Motor neuron (in vitro differentiated cells): ENCODE data around the gene PSMG3. TPM values are rescaled to one million over a fixed set of nuclear protein-coding genes. Genes with fewer than 3 reads are reported as not detected.

Experiments
- ATAC-seq, 8 experiments: fragments of 200-7000 bp; cut with Tn5 transposase; replicated peaks in 6 of 8; 2 replicates each; pipeline ENCODE4 v1.8.0; 2021; ENCODE audit warnings: mild to moderate bottlenecking in 8 of 8, moderate library complexity in 8 of 8
- H3K27ac ChIP-seq, 2 donors: fragments of 250-450 bp; sonication (Bioruptor Pico); 2 replicates each; pipeline ENCODE4 v1.9.0; 2021; ENCODE audit warnings: antibody characterized with exemption in 2 of 2, mild to moderate bottlenecking in 2 of 2, moderate library complexity in 1 of 2
- H3K4me1 ChIP-seq, 2 donors: fragments of 250-450 bp; sonication (Bioruptor Pico); replicated peaks in 1 of 2; 2 replicates each; pipeline ENCODE4 v1.6.1; 2021; ENCODE audit warnings: antibody characterized with exemption in 2 of 2, mild to moderate bottlenecking in 2 of 2, moderate library complexity in 1 of 2
- H3K4me3 ChIP-seq, 5 donors: fragments of 250-450 bp; sonication (Bioruptor Pico); 2 replicates each; pipeline ENCODE4 v1.9.0; 2021; ENCODE audit warnings: antibody characterized with exemption in 5 of 5, mild to moderate bottlenecking in 5 of 5, moderate library complexity in 4 of 5
- WGBS, 10 experiments: fragments of 450-650 bp; shearing (Covaris generic); methylation state at CpG; one replicate each; pipeline ENCODE4 v1.0.0; 2022; 5-methylcytosine and 5-hydroxymethylcytosine counted together
- in situ Hi-C, 9 experiments: fragments of 400-800 bp; cut with MboI; loops; one replicate each; pipeline ENCODE4 v1.15.0; 2021; ENCODE audit warnings: low sequenced_read_pairs in 9 of 9, low pct_unique_long_range_greater_than_20kb in 2 of 9; ENCODE audit not compliant: unreplicated experiment in 9 of 9
- total RNA-seq, 8 experiments: library from RNA; unstranded; fragments of 300-600 nt; gene quantifications; 2 replicates each; pipeline versions ENCODE4 v1.2.3 to v1.2.4, GENCODE V29; 2022

The PSMG3 gene, protein sequence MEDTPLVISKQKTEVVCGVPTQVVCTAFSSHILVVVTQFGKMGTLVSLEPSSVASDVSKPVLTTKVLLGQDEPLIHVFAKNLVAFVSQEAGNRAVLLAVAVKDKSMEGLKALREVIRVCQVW
- 10 to 100 TPM; 24.0 to 52.8 (median 44.8) TPM for total RNA-seq

DNA sequence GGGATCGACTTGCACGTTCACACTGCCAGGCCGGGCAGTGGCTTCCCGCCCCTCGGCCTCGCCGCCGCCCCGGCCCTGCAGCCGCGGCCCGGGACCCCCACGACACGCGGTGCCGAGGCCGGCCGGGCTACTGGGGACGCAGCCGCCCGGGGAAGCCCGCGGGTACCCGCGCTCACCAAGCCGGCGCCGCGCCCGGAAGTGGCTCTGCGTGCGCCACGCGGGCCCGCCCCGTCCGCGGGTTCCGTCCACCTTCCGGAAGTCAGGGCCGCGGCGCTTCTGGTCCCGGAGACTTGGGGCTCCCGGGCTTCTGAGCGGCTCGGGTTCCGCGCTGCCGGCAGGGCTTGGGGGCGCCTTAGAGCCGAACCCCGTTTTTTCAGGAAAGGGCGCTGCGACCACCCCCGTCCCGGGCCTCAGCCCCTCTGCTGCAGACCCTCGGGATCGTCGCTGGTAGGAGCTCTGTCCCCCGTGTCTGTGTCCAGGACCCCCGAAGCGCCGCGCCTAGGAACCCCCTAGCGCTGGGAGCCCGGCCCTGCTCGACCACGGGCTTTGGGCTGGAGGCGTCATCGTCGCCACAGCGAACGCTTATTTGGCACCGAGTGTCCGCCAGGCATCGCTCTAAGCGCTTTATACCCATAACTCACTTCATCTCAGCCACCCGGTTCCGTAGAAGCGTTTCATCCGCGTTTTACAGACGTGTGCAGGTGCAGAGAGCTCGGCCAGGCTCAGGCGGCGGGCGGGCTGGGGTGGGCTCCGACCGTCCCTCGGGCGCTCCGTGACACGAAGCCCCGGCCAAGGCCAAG lies at the start of gene PSMG3:
Gene PSMG3, minus strand, starts transcription at position 200 of the 800 bp plus-strand sequence. CDS start 693 bp downstream, outside the sequence.
- 0% methylated on average over 6 of the region's 95 CpGs; no CpG with 5 or more reads in 9 of the 10 experiments for WGBS, 10 experiments
- peaks cover 16% of the 10 kb centered on the region in 2 donors for H3K4me1 ChIP-seq
- peak within 1 kb of the TSS; percentile 84 to 88 for H3K27ac ChIP-seq
- ATAC-seq, result peak; percentile 53 to 95 (median 93)
- peak within 1 kb of the TSS; percentile 73 to 95 (median 85) for H3K4me3 ChIP-seq
- in situ Hi-C loops, result loop anchor here in 2 of 9 experiments (10.0 to 25.0 kb wide), 2 partner anchors 642 to 645 kb away; no protein-coding TSS in a partner anchor

DNA sequence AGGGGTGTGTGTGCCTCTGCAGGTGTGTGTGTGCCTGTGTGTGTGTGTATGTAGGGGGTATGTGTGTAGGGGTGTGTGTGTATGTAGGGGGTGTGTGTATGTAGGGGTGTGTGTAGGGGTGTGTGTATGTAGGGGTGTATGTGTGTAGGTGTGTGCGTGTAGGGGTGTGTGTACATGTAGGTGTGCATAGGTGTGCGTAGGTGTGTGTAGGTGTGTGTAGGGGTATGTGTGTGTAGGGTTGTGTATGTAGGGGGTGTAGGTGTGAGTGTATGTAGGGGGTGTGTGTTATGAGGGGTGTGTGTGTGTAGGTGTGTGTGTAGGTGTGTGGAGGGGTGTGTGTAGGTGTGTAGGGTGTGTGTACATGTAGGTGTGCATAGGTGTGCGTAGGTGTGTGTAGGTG lies 48.6 kb upstream of the PSMG3 start:
- no peak for ATAC-seq

DNA sequence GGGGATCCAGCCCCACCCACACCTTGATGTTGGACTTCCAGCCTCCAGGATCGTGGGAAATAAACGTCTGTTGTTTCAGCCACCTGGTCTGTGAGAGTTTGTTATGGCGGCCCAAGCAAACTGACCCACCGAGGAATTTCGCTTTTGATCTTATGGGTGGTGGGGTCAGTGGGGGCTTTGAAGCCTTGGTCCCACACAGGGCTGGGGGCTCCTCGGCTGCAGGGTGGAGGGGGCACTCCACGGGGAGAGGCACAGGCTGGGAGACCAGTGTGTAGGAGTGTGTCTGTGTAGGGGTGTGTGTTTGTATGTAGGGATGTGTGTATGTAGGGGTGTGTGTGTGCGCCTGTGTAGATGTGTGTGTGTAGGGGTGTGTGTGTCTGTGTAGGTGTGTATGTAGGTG lies 48.1 kb upstream of the PSMG3 start:
- Histone ChIP-seq H3K27ac (no peak overlapping the region), H3K4me1 (no peaks in the 10 kb centered on the region), H3K4me3 (no peak overlapping the region)
- WGBS, 10 experiments, result 43 to 90% methylated on average over 1 to 2 of the region's 8 CpGs; no CpG with 5 or more reads in 8 of the 10 experiments
- in situ Hi-C loops, result no loop called here
- no peak for ATAC-seq

More for the DNA sequence above, 48.6 kb upstream of the PSMG3 start:
- in situ Hi-C loops, result no loop called here
- 0% methylated on average over 1 of the region's 3 CpGs; no CpG with 5 or more reads in 9 of the 10 experiments for WGBS, 10 experiments
- Histone ChIP-seq H3K4me1 (no peaks in the 10 kb centered on the region), H3K27ac (no peak overlapping the region), H3K4me3 (no peak overlapping the region)

DNA sequence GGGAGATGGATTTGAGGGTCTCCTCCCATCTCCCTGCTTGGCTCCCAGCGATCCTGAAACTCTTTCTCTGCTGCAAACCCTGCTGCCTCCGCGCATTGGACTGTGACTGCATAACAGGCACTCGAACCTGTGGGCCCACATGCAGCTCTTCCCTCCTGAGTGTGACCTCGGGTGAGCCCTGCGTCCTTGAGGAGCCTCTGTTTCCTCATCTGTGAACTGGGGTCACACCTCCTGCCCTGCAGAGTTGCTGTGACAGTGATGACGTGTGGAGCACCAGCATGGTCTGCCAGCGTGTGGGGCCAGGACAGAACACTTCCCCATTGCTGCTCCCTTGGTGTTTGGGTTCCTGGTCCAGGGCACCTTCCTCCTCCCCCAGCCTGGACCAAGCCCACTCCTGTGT lies 46.9 kb upstream of the PSMG3 start:
- Histone ChIP-seq H3K27ac (no peak overlapping the region), H3K4me1 (peaks cover 2 to 6% of the 10 kb centered on the region in 2 donors), H3K4me3 (no peak overlapping the region)
- 13 to 100% (median 88%) methylated on average over 2 to 6 of the region's 8 CpGs; no CpG with 5 or more reads in 4 of the 10 experiments for WGBS, 10 experiments
- in situ Hi-C loops, result no loop called here
- no peak for ATAC-seq

DNA sequence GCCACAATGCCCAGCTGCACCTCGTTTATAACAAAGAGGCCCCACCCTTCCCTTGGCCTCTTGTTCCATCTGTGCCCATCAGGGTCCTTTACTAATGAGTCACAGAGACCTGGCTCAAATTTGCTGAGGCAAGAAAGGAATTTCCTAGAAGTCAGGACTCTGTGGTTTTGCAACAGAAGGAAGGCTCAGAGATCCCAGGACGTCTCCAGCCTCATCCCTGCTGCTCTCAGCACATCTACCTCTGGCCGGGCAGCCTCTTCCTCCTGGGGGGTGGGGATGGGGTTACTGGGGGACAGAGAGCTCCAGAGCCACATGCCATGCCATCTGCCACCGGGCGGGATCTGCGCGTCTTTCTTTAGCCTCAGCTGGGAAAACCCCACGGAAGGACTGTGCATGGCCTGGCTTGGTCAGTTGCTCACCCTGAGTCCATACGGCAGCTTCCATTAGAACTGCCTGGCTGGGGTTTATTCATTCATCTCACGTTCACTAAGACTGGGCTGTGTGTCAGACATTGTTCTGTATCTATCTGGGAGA lies 41.9 kb upstream of the PSMG3 start:
- peak; percentile 69 to 94 (median 90) for ATAC-seq
- in situ Hi-C loops, result no loop called here
- Histone ChIP-seq H3K4me1 (peaks cover 10 to 28% of the 10 kb centered on the region in 2 donors), H3K27ac (peak overlapping the region in 1 of 2 donors; percentile 0), H3K4me3 (no peak overlapping the region)
- 0 to 20% (median 14%) methylated on average over 1 to 3 of the region's 10 CpGs; no CpG with 5 or more reads in 5 of the 10 experiments for whole genome bisulfite sequencing, 10 experiments

DNA sequence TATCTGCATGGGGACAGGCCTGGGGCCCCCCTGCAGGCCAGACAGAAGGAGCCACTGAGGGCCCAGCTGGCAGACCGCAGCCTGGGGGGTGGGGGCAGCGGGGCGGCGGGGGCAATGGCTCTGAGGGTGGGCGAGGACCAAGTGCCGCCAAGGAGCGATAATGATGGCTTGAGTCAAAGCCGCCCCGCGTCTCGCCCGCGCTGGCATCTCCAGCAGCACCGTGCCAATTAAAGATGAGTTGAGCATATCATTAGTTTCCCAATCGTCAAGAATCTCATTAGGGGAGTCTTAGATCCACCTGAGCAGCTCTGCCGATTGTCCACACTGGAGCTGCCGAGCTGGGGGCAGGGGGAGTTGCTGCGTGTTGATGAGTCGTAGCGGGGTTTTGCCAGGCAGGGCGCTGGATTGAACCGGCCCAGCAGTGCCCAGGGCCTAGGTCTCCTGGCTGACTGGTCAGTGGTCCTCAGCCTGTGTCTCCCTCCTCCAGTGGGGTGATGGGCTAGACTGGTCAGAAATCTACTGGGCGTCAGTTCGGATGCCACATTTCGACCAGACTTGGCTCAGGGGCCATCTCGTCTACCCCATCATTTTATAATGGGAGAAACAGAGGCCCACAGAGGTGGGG lies 41.0 kb upstream of the PSMG3 start:
- H3K4me3 ChIP-seq, result no peak overlapping the region
- in situ Hi-C loops, result no loop called here
- peaks cover 10 to 28% of the 10 kb centered on the region in 2 donors for H3K4me1 ChIP-seq
- 60 to 79% (median 65%) methylated on average over 2 to 4 of the region's 26 CpGs; no CpG with 5 or more reads in 7 of the 10 experiments for WGBS, 10 experiments
- no peak overlapping the region for H3K27ac ChIP-seq
- no peak for ATAC-seq

DNA sequence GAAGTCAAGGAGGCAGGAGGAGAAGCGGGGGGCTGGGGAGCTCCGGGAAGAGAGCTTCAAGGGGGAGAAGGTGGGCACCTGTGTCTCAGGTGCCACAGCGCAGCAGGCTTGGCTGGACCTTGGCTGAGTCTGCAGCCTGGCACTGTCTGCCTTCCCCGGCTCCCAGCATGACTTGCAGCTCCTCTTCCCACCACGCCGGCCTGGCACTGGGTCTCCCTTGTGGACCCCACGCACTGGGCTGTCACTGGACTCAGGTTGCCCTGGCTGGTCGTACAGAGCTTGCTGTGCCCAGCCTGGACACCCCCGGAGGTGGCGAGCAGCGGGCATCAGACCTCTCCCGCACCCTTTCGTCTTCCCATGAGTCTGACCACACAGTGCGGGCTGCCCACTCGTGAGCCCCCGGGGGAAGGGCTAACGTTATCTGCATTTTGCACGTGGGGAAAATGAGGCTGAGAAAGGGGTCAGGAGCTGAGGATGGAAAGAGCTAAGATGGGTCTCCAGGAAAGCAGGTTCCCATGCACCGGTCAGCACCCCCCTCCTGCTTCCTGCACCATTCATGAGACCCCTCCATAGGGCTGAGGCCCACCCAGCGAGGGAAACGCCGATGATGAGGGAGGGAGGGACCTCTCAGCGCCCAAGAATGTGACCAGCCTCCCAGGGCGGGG lies 40.3 kb upstream of the PSMG3 start:
- Histone ChIP-seq H3K4me1 (peaks cover 10 to 28% of the 10 kb centered on the region in 2 donors), H3K27ac (no peak overlapping the region), H3K4me3 (no peak overlapping the region)
- 80 to 100% (median 92%) methylated on average over 1 to 7 of the region's 24 CpGs; no CpG with 5 or more reads in 6 of the 10 experiments for WGBS, 10 experiments
- no peak for ATAC-seq
- in situ Hi-C loops, result no loop called here

DNA sequence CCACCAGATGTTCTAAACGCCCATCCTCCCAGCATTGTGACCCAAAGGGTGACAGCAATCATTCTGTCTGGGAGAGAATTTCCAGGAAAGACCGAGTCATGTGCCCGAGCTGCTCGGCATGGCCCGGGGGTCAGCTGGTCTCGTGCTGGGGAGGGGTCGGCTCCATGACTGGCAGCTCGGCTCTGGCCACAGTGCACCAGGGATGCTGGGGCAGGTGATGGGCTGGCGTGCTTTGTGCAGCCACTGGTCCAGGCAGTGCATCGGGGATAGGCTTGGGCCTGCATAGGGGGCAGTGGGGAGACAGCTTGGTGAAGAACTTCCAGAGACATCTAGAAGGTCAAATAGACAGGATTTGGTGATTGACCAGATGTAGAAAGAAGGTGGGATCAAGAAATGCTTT lies 39.2 kb upstream of the PSMG3 start:
- Histone ChIP-seq H3K4me1 (peaks cover 13 to 31% of the 10 kb centered on the region in 2 donors), H3K4me3 (no peak overlapping the region), H3K27ac (peak overlapping the region in 1 of 2 donors; percentile 62)
- peak in 3 of 8 experiments; percentile 45 to 71 (median 69) for ATAC-seq
- in situ Hi-C loops, result no loop called here
- WGBS, 10 experiments, result 45 to 94% (median 78%) methylated on average over 1 to 7 of the region's 10 CpGs; no CpG with 5 or more reads in 4 of the 10 experiments

DNA sequence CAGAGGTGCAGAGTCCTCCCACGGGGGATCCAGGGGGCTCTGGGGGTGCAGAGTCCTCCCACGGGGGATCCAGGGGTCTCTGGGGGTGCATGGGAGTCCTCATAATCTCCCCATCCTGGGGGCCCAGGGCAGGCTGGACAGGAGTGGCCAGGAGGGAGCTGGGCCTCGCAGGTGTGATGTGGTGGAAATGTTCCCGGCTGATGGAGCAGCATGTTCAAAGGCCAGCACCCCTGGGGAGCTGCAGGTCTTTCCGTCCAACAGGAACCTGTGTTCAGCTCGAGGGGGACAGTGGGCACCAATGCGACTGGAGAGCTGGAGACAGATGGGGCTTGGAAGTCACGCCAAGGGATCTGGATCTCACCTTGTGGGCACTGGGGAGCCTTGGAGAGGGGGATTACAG lies 38.5 kb upstream of the PSMG3 start:
- 100% methylated on average over 1 of the region's 8 CpGs; no CpG with 5 or more reads in 8 of the 10 experiments for WGBS, 10 experiments
- no peak for ATAC-seq
- in situ Hi-C loops, result no loop called here

DNA sequence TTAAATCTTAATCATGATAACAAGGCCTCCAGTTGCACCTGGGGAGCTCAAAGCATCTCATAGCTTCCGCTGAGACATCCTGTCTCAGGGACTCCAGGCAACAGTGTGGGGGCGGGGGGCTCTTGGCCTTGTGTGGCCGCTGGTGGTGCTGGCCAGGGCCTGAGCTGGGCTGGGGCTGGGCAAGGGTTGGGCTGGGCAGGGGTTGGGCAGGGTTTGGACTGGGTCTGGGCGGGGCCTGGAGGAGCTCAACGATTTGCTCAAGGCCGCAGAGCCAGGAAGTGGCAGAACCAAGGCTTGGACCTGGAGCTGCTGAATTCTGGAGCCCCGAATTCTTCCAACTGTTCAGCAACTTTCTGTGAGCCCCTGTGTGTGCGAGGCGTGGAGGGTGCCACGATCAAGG lies 37.9 kb upstream of the PSMG3 start:
- no peak overlapping the region for H3K4me3 ChIP-seq
- 40 to 100% (median 80%) methylated on average over 1 of the region's 10 CpGs; no CpG with 5 or more reads in 6 of the 10 experiments for WGBS, 10 experiments
- H3K4me1 ChIP-seq, result peaks cover 13 to 31% of the 10 kb centered on the region in 2 donors
- no peak overlapping the region for H3K27ac ChIP-seq
- ATAC-seq, result no peak
- in situ Hi-C loops, result no loop called here

More for the DNA sequence above, 38.5 kb upstream of the PSMG3 start:
- no peak overlapping the region for H3K4me3 ChIP-seq
- no peak overlapping the region for H3K27ac ChIP-seq
- H3K4me1 ChIP-seq, result peaks cover 13 to 31% of the 10 kb centered on the region in 2 donors

DNA sequence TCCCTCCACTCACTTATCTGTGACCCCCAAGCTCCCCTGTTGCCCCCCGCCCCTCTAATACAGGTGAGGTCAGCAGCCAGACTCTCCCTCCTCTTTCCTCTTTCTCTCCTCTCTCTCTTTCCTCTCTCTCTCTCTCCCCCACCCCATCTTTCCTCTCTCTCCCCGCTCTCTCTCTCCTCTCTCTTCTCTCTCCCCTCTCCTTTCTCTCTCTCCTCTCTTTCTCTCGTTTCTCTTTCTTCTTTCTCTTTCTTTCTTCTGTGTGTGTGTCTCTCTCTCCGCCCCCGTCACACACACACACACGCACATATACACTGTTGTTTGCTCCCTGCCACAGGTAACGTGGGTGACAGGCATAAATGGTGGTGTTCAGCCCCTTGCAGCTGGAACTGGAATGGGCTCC lies 37.2 kb upstream of the PSMG3 start:
- no peak overlapping the region for H3K4me3 ChIP-seq
- no peak for ATAC-seq
- peaks cover 13 to 28% of the 10 kb centered on the region in 2 donors for H3K4me1 ChIP-seq
- no peak overlapping the region for H3K27ac ChIP-seq
- in situ Hi-C loops, result no loop called here
- 15 to 89% (median 50%) methylated on average over 1 to 6 of the region's 7 CpGs; no CpG with 5 or more reads in 1 of the 10 experiments for WGBS, 10 experiments

DNA sequence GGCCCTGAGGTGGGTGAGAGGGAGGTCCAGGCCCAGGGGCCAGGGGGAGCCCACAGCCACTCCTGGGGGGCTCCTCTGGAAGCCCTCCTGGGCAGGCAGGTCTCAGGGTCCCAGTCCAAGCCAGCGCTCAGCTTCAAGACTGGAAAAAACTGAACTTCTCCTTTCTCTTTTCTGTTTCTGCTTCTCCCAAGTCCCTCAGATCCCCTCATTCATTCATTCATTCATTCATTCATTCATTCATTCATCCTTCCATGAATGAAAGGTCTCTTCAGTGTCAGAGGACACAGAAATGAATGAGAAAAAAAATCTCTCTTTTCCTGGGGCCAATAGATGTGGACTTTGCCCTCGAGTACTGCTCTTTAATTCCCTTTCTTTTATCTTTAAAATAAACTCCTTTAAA lies 34.6 kb upstream of the PSMG3 start:
- Histone ChIP-seq H3K4me1 (peaks cover 11 to 29% of the 10 kb centered on the region in 2 donors), H3K27ac (no peak overlapping the region), H3K4me3 (no peak overlapping the region)
- 0 to 100% (median 60%) methylated on average over 1 of the region's 2 CpGs; no CpG with 5 or more reads in 1 of the 10 experiments for WGBS, 10 experiments
- in situ Hi-C loops, result no loop called here
- ATAC-seq, result no peak
